ENCODE results near the gene FAM83E. TPM values are rescaled to one million over a fixed set of nuclear protein-coding genes. Genes with fewer than 3 reads are reported as not detected.
"Not testable (repeated sequence)": the region's sequence is repeated elsewhere in the genome, so short reads cannot be mapped to it uniquely, and the experiment has no call there.

The FAM83E gene
- total RNA-seq, 1 experiment from 2014 or later, result not detected

DNA sequence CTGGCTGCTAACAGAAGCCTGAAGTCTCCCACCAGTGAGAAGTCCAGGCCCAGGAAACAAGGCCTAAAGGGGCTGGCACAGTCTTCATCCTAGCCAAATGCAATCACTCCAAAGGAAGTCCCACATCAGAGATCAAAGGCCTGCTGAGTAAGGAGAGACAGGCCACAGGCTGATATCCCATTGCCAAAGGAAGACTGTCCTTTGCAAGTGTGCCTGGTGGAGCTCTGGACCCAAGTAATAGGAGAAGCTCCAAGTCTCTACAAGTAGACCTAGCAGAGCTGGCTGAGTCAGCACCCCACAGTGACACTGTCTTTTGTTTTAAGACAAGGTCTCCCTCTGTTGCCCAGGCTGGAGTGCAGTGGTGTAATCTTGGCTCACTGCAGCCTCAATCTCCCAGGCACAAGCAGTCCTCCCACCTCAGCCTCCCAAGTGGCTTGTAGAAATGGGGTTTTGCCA, 17.8 kb upstream of the FAM83E start:
- DNase-seq (ENCODE audit: low read depth), result no peak
- in situ Hi-C loops (cut with HindIII; ENCODE audit: low pct_unique_long_range_greater_than_20kb, low sequenced_read_pairs), result no loop called here

GRCh38 chr19:48632286-48632685, 17.4 kb upstream of the FAM83E start:
- in situ Hi-C loops (cut with HindIII; ENCODE audit: low pct_unique_long_range_greater_than_20kb, low sequenced_read_pairs); DNase-seq (ENCODE audit: low read depth): not testable (repeated sequence)

GRCh38 chr19:48631225-48631624, 16.3 kb upstream of the FAM83E start:
- DNase-seq (ENCODE audit: low read depth), result peak; percentile 43

GRCh38 chr19:48630296-48631063, 15.6 kb upstream of the FAM83E start:
- no peak for DNase-seq (ENCODE audit: low read depth)
- in situ Hi-C loops (cut with HindIII; ENCODE audit: low pct_unique_long_range_greater_than_20kb, low sequenced_read_pairs), result no loop called here

More at GRCh38 chr19:48631225-48631624, 16.3 kb upstream of the FAM83E start:
- in situ Hi-C loops (cut with HindIII; ENCODE audit: low pct_unique_long_range_greater_than_20kb, low sequenced_read_pairs), result no loop called here

- in situ Hi-C loops (cut with HindIII; ENCODE audit: low pct_unique_long_range_greater_than_20kb, low sequenced_read_pairs), result no loop called here
- no peak for DNase-seq (ENCODE audit: low read depth)
These were observed 14.9 kb upstream of the FAM83E start for GRCh38 chr19:48629599-48630295.

GRCh38 chr19:48629297-48629598, 14.4 kb upstream of the FAM83E start:
- no peak for DNase-seq (ENCODE audit: low read depth)
- in situ Hi-C loops (cut with HindIII; ENCODE audit: low pct_unique_long_range_greater_than_20kb, low sequenced_read_pairs), result no loop called here

- in situ Hi-C loops (cut with HindIII; ENCODE audit: low pct_unique_long_range_greater_than_20kb, low sequenced_read_pairs), result no loop called here
- no peak for DNase-seq (ENCODE audit: low read depth)
These were observed 13.8 kb upstream of the FAM83E start for GRCh38 chr19:48628486-48629296.

DNA sequence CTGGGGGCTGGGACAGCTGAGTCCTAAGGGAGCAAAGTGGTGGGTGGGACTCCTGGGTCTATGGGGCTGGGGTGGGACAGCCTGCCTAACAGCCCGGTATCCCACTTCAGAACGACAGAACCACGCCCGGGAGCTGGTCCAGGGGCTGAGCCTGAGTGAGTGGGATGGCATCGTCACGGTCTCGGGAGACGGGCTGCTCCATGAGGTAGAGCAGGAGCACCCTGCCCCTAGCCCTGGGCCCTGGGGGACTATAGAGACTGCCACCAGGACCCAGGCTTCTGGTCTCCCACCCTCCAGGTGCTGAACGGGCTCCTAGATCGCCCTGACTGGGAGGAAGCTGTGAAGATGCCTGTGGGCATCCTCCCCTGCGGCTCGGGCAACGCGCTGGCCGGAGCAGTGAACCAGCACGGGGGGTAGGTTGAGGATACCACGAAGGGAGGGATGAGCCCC, 13.0 kb upstream of the FAM83E start:
- DNase-seq (ENCODE audit: low read depth), result no peak
- in situ Hi-C loops (cut with HindIII; ENCODE audit: low pct_unique_long_range_greater_than_20kb, low sequenced_read_pairs), result no loop called here

DNA sequence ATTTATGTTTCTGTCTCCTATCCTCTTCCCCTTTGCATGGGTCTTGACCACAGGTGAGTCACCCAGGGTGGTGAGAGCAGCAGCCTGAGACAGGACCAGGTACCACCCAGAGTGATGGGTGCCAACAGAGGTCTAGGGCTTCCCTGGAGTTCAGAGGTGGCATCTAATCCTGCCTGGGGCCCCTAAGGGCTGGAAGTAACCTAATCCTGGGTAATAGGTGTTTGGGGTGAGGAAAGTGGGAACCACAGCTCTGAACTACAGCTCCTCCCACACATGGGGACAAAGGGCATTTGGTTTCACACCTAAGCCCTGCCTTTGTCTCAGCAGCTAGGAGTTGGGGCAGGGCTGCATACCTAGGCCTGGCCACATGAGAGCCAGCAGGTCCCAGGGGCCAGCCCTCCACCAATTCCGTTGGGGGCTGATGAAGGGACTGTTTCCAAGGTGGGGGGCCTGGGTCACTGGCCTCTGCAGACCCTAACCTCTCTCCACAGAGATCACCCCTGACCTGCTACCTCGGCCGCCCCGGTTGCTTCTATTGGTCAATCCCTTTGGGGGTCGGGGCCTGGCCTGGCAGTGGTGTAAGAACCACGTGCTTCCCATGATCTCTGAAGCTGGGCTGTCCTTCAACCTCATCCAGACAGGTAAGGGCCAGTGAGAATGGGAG, 12.5 kb upstream of the FAM83E start:
- in situ Hi-C loops (cut with HindIII; ENCODE audit: low pct_unique_long_range_greater_than_20kb, low sequenced_read_pairs), result no loop called here
- peak; percentile 61 for DNase-seq (ENCODE audit: low read depth)

DNA sequence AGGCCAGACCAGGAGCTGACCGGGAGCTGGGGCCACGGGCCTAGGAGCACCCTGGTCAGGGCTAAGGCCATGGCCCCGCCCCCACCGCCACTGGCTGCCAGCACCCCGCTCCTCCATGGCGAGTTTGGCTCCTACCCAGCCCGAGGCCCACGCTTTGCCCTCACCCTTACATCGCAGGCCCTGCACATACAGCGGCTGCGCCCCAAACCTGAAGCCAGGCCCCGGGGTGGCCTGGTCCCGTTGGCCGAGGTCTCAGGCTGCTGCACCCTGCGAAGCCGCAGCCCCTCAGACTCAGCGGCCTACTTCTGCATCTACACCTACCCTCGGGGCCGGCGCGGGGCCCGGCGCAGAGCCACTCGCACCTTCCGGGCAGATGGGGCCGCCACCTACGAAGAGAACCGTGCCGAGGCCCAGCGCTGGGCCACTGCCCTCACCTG, 11.0 kb upstream of the FAM83E start:
- in situ Hi-C loops (cut with HindIII; ENCODE audit: low pct_unique_long_range_greater_than_20kb, low sequenced_read_pairs), result no loop called here
- DNase-seq (ENCODE audit: low read depth), result no peak

- no peak for DNase-seq (ENCODE audit: low read depth)
- in situ Hi-C loops (cut with HindIII; ENCODE audit: low pct_unique_long_range_greater_than_20kb, low sequenced_read_pairs), result no loop called here
These were observed 10.2 kb upstream of the FAM83E start for GRCh38 chr19:48624791-48625723.

GRCh38 chr19:48624067-48624594, 9.3 kb upstream of the FAM83E start:
- peak; percentile 96 for DNase-seq (ENCODE audit: low read depth)
- in situ Hi-C loops (cut with HindIII; ENCODE audit: low pct_unique_long_range_greater_than_20kb, low sequenced_read_pairs), result no loop called here

- in situ Hi-C loops (cut with HindIII; ENCODE audit: low pct_unique_long_range_greater_than_20kb, low sequenced_read_pairs), result no loop called here
- DNase-seq (ENCODE audit: low read depth), result no peak
These were observed 8.7 kb upstream of the FAM83E start for GRCh38 chr19:48623556-48624066.

DNA sequence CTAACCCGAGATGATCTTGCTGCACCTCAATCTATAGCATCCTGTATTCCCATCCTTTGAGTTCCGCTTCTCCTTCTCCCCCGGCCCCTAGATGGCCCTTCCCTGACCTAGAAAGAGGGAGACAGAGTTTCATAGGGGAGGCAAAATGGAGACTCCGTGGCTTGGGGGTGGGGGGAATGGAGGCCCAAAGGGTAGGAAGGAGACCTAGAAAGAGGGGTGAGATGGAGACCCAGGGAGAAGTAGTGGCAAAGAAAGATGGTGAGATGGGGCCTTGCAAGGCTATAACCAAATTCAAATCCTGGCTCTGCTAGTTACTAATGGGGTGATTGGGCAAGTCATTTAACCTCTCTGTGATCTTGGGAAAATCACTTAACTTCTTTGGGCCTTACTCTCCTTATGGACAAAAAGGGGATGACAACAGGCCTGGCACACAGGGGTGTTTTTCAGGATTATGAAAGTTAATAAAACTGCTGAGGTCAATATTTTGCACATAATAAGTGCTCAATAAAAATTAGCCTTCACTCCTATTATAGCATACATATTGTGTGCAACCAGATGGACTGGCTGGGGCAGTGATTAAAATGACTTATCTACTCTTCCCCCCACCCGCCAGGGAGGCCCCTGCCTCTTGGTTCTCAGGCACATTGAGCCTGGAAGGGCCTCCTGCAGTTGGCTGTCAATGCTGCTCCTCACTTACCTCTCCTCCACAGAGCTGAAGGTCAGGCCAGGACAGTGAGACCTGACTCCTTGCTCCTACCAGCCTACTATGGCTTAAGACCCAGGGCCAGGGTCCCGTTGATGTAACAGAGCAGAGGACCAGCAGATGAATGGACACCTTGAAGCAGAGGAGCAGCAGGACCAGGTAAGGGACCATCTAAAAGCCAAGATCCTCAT, 5.1 kb upstream of the FAM83E start:
- in situ Hi-C loops (cut with HindIII; ENCODE audit: low pct_unique_long_range_greater_than_20kb, low sequenced_read_pairs), result no loop called here
- no peak for DNase-seq (ENCODE audit: low read depth)

GRCh38 chr19:48618916-48619691, 4.2 kb upstream of the FAM83E start, which contains the start of the genes RPL18 and SPHK2:
Gene RPL18 (minus strand): TSS chr19:48619178. CDS start chr19:48619143, 35 bp downstream.
Gene SPHK2 (plus strand): TSS chr19:48619506. CDS start chr19:48620515, 1,009 bp downstream.
- in situ Hi-C loops (cut with HindIII; ENCODE audit: low pct_unique_long_range_greater_than_20kb, low sequenced_read_pairs), result no loop called here

More at GRCh38 chr19:48618916-48619691, 4.2 kb upstream of the FAM83E start, which contains the start of the genes RPL18 and SPHK2:
- peak; percentile 100 for DNase-seq (ENCODE audit: low read depth)
